NB4 (cell line): ENCODE results near the gene TIPRL.

Experiments used
- POLR2A ChIP-seq: IDR thresholded peaks from 2 replicates; pipeline ENCODE4 v1.6.1; 2011; ENCODE audit warnings: mild to moderate bottlenecking; ENCODE audit not compliant: insufficient read length; ENCODE audit errors: extremely low read depth
- TF ChIP-seq, protein P1 (sequence below): IDR thresholded peaks from one replicate; pipeline ENCODE4 v1.5.1; 2012; ENCODE audit warnings: low read depth, low read length
- TF ChIP-seq, protein P2 (sequence below): IDR thresholded peaks from 2 replicates; pipeline ENCODE4 v1.6.1; 2011; ENCODE audit warnings: low read depth, low read length

DNA sequence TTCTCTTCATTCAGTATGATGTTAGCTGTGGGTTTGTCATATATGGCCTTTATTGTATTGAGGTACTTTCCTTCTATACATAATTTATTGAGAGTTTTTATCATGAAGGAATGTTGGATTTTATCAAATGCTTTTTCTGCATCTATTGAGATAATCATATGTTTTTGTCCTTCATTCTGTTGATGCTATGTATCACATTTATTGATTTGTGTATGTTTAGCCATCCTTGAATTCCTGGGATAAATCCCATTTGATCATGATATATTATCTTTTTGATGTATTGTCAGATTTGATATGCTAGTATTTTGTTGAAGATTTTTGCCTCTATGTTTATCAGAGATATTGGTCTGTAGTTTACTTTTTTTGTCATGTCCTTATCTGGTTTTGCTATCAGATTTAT lies 21.1 kb upstream of the TIPRL start:
- no peak for TF ChIP-seq POLR2A
- TF ChIP-seq, protein P1, sequence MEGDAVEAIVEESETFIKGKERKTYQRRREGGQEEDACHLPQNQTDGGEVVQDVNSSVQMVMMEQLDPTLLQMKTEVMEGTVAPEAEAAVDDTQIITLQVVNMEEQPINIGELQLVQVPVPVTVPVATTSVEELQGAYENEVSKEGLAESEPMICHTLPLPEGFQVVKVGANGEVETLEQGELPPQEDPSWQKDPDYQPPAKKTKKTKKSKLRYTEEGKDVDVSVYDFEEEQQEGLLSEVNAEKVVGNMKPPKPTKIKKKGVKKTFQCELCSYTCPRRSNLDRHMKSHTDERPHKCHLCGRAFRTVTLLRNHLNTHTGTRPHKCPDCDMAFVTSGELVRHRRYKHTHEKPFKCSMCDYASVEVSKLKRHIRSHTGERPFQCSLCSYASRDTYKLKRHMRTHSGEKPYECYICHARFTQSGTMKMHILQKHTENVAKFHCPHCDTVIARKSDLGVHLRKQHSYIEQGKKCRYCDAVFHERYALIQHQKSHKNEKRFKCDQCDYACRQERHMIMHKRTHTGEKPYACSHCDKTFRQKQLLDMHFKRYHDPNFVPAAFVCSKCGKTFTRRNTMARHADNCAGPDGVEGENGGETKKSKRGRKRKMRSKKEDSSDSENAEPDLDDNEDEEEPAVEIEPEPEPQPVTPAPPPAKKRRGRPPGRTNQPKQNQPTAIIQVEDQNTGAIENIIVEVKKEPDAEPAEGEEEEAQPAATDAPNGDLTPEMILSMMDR, result no peak
- TF ChIP-seq, protein P2, sequence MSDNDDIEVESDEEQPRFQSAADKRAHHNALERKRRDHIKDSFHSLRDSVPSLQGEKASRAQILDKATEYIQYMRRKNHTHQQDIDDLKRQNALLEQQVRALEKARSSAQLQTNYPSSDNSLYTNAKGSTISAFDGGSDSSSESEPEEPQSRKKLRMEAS, result no peak
